GM04503 (cell line): ENCODE data around the gene DSCAM.

ENCODE experiments used
- DNase-seq: peaks from one replicate; pipeline ENCODE4 v3.0.0-alpha.2; 2012; ENCODE audit warnings: low read depth

The DSCAM gene

DNA sequence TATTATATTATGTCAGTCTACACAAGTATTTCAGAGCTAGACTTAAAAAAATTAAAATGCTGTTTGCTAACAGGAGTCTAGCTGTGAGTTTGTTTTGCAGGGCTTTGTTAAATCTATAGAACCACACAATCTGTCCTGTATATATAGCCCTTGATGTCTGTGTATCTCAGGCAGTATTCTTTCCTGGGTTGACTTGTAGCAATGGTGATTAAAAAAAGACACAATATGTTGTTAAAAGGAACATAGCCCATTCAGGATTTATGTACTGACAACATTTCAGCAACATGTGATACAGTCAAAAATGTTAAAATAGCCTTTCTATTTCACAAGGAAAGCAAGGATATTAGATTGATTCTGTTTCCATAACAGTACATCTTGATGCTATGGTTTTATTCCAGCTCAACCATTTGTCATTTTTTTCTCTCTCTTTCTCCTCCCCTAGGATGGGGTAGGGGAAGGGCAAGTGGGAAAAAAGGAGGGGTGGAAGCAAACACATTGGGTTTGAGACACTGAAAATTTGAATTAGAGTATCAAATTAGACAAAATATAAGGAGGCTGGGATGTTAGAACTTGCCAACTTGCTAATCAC lies 139.2 kb downstream of the DSCAM start:
- no peak for DNase-seq

DNA sequence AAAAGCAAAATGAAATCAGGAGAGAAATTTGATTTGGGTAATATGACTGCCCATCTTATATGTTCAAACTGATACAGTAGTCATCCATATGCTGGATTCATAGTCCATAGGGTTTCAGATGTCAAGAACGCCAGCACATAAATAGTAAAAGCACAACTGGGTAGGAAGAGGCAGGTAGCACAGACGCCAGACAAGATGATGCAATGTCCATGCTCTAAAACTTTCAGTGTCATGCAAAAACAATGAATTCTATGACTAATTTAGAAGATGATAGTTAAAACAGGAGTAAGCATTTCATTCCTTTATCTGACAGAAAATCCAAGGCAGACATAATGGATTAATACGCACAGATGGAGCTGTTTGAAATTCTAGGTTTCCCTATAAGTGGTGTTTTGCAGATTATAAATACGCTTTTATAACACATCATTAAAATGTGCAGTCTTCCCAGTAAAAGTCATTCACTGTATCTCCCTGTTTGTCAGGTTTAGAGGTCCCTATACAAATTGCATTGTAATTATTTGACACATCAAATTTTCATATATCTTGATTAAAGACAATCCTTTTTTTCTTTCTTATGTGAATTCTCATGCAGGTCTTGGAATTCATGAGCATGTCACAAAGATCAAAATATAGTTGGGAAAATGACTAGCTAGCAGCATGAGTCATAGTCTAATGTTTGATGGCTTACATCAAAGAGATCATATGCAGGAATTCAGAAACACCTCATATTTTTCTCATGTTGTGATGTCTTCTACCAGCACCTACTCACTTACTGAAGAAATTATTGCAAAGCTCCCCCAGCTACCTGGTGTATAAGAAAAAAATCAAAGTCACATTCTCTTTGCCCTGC lies 139.9 kb downstream of the DSCAM start:
- DNase-seq: no peak

DNA sequence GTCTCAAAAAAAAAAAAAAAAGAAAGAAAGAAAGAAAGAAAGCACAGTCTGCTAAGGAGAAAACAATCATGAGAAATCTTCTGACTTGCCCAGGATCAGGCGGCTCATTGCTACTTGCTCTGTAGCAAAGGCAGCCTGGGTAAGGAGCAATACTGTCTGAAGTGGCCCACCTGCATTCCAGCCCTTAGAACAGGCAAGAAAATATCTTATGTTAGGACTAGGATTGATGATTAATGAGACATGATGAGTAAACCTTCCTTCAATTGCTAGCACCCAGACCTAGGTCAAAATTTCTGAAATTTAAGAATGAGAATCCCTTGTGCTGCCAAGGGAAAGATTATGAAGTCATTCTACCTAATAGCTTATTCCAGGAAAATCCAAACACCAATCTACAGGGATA lies 140.8 kb downstream of the DSCAM start:
- DNase-seq: no peak

DNA sequence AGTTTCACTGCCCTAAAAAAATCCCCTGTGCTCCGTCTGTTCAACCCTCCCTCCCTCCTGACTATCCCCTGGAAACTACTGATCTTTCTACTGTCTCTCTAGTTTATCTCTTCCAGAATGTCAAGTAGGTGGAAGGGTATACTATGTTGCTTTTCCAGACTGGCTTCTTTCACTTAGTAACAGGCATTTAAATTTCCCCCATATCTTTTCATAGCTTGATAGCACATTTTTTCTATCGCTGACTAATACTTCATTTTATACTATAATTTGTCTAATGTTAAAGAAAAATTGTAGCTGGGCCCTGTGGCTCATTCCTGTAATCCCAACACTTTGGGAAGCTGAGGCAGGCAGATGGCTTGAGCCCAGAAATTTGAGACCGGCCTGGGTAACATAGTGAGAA lies 142.8 kb downstream of the DSCAM start:
- no peak for DNase-seq

DNA sequence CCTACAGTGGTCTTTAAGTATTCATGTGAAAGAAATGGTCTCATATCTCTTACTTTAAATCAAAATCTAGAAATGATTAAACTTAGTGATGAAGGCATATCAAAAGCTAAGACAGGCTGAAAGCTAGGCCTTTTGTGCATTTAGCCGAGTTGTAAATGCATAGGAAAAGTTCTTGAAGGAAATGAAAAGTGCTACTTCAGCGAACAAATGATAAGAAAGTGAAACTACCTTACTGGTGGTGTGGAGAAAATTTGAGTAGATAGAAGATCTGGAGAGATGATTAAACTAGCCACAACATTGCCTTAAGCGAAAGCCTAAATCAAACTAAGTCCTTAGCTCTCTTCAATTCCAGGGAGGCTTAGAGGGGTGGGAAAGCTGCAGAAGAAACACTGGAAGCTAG lies 147.6 kb downstream of the DSCAM start:
- DNase-seq: no peak

DNA sequence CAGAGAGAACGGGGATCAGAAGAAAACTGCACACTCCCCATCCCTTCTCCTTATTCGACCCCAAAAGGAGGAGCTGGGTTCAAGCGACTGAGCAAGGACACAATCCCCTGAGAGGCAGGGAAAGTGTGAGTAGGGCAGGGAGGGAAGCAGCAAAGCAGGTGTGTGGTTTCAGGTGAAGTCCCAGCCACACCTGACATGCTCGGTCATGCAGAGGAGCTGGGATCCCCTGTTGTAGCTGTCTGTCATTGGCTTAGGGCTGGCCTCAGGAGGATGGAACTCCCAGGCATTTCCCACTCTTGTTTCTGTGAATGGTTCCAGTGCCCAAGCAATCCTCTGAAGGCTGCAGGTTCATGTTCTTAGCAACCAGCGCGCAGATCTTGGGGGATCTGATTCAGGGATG lies 150.7 kb downstream of the DSCAM start:
- DNase-seq: no peak

DNA sequence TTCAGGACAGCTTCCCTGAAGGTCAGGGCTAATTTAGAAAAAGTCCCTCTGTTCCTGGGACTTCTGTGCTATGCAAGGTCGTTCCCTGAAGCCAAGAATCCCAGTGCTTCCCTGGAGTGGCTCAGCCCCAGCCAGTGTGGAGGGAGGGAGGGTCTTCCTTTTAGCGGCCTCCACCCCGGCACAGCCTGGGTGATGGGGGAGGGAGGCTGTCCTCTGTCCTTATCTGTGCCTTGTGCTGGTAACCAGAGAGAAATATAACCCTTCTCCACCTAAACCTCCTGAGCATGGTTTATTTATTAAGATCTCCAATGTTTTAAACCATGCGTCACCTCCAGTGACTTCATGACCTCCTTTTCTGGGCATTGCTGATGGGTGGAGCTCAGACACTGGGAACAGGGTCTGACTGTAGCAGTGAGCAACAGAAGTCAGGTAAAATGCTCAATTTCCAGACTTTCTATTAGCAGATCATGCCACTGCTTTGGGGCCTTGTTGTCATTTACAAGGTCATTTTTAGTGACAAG lies 157.1 kb downstream of the DSCAM start:
- DNase-seq: no peak

DNA sequence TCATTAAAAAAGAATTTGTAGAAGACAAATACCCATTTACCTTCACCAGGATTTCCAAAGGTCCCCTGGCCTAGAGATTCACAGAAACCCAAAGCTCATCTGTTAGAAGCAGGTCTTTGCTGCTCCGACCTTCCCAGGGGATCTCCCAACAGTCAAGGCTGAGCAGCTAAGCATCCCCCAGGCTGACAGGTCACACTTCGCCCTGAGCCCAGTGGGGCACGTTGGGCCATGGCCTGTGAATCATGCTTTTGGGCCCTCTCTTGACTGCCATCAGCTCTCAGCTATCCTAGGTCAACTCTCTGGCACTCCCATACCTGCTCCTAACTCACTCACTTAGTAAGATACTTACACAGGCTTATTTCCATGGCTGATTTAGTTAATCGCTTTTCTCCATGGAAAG lies 157.7 kb downstream of the DSCAM start:
- no peak for DNase-seq

DNA sequence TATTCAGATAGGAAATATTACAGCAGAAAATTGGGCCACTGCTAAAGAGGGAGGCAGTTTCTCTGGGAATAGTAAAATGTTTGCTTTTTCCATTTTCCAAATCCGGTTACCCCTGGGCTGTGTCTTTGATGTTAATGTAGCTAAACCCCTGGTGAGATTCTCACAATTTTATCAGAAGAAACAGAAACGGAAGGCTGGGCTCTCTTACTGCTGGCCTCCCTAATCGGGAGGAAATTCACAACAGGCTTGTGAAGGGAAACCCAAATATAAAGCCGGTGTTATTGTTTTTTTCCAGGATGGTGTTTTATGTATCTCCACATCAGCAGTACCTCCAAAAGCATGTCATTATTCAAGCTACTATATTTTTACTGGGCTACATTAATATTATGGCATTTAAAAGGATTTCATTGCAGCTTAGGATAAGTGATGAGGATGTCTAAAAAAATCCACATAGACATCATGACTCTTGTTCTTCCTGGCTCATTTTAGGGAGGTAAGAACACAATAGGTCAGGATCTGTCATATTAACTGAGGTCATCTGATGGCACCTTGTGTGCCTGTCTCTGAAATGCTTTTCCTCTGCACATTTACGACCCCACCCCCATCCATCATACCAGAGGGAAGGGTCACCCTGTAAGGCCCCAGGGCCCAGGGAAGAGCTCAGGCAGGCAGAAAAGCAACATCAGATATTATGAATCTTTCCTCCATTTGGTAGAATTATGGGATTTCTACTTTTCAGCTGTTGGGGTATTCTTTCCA lies 158.7 kb downstream of the DSCAM start:
- DNase-seq: no peak

DNA sequence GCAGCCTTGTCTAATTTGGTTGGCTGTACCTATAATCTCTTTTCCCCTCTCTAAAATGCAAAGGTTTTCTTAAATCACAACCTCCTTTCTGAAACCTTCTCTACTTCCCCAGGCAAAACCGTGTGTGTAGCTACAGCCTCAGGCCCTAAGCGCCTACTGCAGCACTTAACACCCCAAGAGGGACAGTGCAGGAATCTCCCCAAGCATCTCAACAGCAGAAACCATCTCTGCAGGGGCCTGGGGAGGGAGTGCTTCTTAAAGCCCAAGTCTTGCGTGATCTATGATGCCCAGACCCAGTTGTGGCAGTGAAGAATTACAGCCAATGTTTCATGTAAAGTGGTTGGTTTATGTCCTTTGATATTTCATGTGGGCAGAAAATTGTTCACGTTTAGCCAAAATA lies 159.3 kb downstream of the DSCAM start:
- DNase-seq: no peak

DNA sequence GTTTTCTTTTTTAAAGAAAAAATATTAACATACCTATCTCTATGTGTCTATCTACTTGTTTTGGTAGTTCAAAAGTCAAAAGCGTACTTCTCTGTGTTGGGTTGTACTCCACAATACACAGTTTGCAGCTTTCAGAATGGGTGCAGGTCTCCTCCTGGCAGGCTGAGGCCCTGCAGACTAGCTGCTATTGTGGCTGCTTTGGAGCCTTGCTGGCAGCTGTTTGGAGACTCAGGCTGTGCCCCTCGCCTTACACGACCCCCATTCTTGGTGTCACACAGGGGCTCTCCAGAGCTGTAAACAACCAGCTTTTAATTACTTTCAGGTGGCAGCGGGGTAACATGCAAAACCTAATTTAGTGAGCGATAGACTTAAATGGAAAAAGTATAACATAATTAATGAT lies 160.4 kb downstream of the DSCAM start:
- no peak for DNase-seq

DNA sequence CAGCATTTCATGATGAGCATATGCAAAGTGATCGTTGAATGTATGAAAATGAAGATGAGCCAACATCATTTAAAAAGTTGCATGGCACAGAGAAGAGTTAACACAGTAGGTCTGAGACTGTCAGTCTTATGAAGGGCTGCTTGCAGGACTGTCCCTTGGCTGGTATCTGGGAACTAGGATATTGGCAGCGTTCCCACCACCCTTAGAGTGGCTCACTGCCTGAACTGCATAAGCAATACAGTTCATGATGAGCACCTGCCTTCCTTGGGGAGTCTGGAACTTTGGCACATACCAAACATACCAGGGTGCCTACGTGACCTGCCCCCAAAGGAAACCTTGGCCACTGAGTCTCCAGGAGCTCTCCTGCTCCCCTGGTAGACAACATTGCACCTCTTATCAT lies 161.8 kb downstream of the DSCAM start:
- DNase-seq: no peak

DNA sequence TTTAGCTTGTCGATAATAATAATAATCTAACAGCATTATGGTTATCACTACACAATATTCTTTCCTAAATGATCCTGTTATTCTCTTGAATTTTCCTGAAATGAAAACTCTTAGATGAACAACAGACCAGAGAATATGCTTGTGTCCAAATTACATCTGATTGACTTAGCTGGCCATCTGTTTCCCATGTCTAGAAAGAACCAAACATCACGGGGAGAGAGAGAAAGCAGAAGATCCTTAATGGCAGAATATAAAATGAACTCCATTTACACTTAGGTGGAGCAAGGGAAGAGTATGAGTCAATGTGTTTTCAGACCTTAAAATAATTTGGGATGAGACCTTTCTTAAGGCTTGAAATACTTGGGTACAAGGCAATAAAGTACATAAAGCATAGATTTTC lies 162.2 kb downstream of the DSCAM start:
- no peak for DNase-seq

DNA sequence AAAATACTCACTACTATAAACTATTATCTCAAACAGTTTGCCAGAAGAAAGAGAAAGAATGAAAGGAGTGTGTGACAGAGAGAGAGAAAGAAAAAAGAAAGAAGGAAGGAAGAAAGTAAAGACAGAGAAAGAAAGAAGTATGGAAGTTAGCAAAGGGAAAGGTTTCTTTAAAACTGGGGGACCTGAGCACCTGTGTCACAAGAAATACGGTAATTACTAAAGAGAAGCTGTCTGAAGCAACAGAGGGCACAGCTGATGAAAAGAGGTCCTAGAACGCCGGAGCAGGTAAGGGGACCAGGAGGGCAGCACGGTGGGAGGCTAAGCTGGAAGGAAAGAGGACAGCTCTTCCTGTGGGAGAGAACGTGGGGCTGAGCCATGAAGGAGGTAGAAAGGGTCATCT lies 163.6 kb downstream of the DSCAM start:
- DNase-seq: no peak

DNA sequence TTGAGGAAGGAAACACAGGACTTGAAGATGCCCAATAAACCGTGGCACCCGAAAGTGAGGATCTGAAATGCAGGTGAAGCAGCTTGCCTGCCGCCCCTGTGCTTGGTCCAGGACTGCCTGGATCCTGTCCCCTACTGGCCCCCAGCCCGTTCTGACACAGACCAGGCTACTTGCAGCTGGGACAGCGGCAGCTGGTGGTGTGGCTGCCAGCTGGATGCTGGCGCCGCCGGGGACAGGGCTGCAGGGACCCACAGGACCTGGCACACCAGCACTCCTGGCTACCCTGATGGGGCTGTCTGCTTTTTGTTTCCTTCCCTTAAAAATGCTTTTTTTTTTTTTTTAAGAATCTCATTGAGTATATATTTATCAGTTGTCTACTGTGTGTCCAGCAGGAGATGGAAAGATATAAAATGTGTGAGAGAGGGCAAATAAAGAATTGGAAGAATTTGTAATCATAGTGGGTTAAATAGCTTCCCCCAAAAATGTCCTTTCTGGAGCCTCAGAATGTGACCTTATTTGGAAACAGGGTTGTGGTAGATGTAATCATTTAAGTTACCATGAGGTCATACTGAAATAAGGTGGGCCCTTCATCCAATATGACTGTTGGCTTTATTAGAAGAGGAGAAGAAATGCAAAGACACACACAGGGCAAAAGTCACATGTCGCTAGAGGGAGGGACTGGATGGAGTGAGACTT lies 165.6 kb downstream of the DSCAM start:
- no peak for DNase-seq

DNA sequence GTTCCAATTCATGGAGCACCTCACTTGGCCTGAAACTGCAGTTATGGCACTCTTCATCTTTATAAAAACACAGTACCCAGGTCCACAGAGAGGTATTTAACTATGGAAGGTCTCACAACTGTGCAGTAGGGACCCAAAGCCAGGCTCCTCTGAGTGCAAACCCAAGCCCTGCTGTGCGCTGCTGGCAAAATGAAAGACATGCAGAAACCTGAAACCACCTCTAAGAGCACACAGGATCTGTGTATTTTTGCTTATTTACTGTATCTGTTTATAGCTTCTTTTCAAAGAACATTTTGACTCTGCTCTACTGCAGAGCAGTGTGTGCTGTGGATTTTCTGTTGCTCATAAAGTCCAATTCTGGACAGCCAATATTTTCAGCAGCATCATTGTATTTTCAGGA lies 166.6 kb downstream of the DSCAM start:
- DNase-seq: no peak

DNA sequence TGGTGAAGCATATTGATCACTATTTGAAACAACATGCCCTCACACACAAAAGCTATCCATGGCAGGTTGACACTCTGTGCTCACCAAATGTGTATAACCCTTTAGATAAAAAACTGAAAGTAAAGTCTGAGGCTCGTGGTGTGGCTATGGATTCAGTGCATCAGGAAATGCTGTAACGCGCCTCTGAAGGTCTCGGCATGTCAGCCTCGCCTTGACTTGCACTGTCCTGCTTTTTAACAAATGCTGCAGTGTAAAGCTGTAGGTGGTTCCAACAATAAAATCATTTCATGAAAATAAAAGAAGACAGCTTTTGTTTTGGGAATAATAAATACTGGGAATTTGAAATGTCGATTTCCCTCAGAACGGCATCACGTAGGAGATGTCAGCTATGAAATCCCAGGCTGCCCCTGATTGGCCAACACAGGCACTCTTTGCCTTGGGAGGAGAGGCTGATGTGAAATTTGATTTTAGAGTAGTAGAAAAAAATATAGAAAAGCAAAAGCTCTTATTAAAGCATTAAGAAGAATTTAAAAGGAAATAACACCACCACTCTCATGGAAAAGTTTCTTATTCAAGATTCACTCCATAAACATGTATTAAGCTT lies 168.2 kb downstream of the DSCAM start:
- DNase-seq: no peak

DNA sequence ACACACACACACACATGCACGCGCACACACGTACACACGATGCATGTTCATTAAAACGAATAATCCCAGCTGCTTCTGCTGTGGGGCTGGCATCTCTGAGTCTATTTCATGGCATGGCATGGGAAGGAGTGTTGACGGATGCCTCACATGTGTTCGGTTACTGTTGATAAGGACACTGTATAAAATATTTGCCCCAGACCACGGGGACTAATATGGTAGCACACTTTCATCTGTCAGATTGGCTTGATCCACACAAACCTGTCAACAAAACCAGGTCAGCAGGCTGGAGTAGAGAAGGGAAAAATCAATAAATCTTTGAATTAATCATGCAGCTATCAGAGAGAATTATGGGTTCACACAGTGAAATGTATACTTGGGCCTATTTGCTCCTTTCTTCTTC lies 171.9 kb downstream of the DSCAM start:
- DNase-seq: no peak

DNA sequence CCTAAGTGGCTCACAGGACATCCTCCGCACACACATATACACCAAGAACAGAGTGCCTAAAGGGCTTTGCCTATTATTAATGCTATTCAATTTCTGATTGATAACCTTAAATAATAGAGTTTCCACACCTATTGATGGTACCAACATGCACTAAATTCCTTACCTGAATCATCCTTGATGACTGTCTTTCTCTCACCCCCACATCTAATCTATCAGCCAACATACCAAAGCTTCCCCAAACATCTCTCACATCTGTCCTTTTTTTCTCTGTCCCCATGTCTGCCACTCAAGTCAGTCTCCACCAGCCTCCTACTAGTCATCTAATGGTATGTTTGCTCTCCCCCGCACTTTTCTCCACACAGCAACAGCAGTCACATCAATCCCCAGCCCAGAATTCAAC lies 174.4 kb downstream of the DSCAM start:
- DNase-seq: no peak

DNA sequence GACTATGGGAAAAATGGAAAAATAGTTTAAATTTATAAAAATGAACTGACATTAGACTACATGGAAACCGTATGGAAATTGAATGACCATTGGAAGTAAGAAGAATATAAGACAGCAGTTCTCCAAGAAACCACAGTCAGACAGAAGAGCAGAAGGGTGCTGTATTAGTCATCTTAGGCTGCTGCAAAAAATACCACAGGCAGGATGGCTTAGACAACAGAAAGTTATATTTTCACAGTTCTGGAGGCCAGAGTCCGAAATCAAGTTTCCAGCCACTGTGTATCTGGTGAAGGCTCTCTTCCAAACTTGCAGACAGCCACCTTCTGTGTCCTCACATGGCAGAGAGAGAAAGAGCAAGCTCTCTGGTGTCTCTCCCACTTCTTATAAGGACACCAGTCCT lies 175.2 kb downstream of the DSCAM start:
- no peak for DNase-seq

DNA sequence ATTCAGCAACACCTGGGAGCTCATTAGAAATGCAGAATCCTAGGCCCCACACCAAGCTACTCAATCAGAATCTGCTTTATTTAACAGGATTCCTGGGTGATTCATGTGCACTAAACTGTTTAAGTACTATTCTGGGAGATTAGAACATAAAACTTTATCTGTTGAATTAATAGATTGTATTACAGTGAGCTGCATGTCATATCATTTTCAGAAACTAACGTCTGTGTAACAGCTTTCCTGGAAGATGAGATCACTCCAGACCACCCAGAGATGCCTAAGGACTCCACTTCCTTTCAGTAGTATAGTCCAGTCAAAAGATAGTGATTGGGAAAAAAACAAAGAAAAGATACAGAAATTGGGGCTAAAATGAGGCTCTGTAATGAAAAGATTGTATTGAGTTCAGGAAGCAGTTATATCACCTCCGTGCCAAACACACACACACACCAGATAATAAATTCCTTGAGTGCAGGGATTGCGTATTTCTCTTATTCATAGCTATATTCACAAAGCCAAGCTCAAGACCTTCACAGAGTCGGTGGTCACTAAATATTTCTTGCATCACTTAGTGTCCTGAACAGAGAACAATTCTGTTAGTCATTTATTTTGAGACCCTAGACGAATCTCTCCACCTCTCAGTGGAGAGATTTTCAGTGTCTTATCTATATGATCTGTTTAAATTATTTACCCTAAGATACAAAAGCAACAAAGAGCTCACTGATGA lies 178.2 kb downstream of the DSCAM start:
- no peak for DNase-seq
